ENCODE measurements around the gene STARD10.
"Not testable (repeated sequence)": the region's sequence is repeated elsewhere in the genome, so short reads cannot be mapped to it uniquely, and the experiment has no call there.

The STARD10 gene

GRCh38 chr11:72825661-72826060 is 31.8 kb upstream of the STARD10 start:
- DNase-seq = no peak

GRCh38 chr11:72824811-72825505 is 31.1 kb upstream of the STARD10 start:
- no peak for DNase-seq

- DNase-seq = no peak
Observed at GRCh38 chr11:72824020-72824419, 30.2 kb upstream of the STARD10 start.

GRCh38 chr11:72823105-72823804 is 29.4 kb upstream of the STARD10 start:
- DNase-seq = no peak

- DNase-seq = peak; percentile 75
Observed at GRCh38 chr11:72821920-72822799, 28.3 kb upstream of the STARD10 start.

- DNase-seq = peak; percentile 40
Observed at GRCh38 chr11:72821221-72821919, 27.5 kb upstream of the STARD10 start.

GRCh38 chr11:72820439-72821139 is 26.7 kb upstream of the STARD10 start:
- no peak for DNase-seq

- DNase-seq = no peak
Observed at GRCh38 chr11:72818971-72819370, 25.1 kb upstream of the STARD10 start.

- DNase-seq = no peak
Observed at GRCh38 chr11:72817966-72818365, 24.1 kb upstream of the STARD10 start.

- DNase-seq = no peak
Observed at GRCh38 chr11:72816404-72816990, 22.6 kb upstream of the STARD10 start.

- peak; percentile 90 for DNase-seq
Observed at GRCh38 chr11:72815110-72815618, 21.3 kb upstream of the STARD10 start.

- peak; percentile 91 for DNase-seq
Observed at GRCh38 chr11:72814286-72815109, 20.7 kb upstream of the STARD10 start, which contains the start of gene ATG16L2. Gene ATG16L2 (plus strand): TSS chr11:72814411. CDS start chr11:72814446, 35 bp downstream.

GRCh38 chr11:72813740-72814285 is 20.0 kb upstream of the STARD10 start:
- peak; percentile 91 for DNase-seq

- peak; percentile 88 for DNase-seq
Observed at GRCh38 chr11:72812967-72813739, 19.3 kb upstream of the STARD10 start.

GRCh38 chr11:72812604-72812966 is 18.7 kb upstream of the STARD10 start:
- DNase-seq = peak; percentile 92

GRCh38 chr11:72811686-72812085 is 17.8 kb upstream of the STARD10 start:
- not testable (repeated sequence) for DNase-seq

- DNase-seq = no peak
Observed at GRCh38 chr11:72808331-72808798, 14.5 kb upstream of the STARD10 start.

- DNase-seq = no peak
Observed at GRCh38 chr11:72807792-72808191, 13.9 kb upstream of the STARD10 start.

- no peak for DNase-seq
Observed at GRCh38 chr11:72807021-72807693, 13.3 kb upstream of the STARD10 start.
